SHP77 (cell line): ENCODE data around the gene DOHH.
"Not testable (repeated sequence)": the region's sequence is repeated elsewhere in the genome, so short reads cannot be mapped to it uniquely, and the experiment has no call there.

Source experiments
- DNase-seq, 2 experiments: peaks; one replicate each; lab custom pipeline; 2025; lab: John Stamatoyannopoulos, UW

Gene DOHH

DNA sequence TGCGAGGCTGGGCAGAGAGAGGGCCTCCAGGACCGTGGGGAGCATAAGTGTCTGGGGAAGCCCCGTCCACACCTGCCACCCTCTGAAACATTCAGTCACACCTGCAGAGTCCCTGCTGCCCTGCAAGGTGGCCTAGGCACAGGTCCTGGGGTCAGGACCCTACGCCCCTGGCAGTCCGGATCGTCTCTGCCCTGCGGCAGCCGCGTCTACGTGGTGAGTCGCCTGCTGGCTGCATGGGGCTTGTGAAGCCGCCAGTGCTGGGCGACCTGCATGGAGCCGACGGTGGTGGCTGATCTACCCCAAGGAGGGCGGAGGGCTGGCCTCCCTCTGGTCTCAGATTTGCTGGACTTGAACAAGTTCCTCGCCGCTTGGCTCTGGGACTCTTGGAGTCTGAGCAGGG lies 18.7 kb upstream of the DOHH start:
- DNase-seq = no peak

- no peak for DNase-seq
Observed at GRCh38 chr19:3518659-3519058, 18.2 kb upstream of the DOHH start.

DNA sequence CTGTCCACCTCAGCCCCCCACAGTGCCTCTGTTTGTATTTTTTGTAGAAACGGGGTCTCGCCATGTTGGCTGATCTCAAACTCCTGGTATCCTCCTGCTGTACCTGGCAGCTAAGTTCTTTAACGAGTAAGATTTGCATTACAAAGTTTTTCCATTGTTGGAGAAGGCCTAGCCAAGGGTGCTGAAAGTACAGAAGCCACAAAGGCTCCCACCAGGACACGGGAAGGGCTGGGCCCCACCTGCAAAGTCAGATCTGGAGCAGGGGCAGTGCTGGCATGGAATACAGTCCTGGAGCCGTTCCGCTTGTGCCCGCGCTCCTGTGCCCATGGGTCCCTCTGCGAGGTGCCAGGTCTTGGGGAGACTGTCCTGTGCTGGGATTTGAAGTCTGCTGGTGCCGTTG lies 17.8 kb upstream of the DOHH start:
- no peak for DNase-seq

DNA sequence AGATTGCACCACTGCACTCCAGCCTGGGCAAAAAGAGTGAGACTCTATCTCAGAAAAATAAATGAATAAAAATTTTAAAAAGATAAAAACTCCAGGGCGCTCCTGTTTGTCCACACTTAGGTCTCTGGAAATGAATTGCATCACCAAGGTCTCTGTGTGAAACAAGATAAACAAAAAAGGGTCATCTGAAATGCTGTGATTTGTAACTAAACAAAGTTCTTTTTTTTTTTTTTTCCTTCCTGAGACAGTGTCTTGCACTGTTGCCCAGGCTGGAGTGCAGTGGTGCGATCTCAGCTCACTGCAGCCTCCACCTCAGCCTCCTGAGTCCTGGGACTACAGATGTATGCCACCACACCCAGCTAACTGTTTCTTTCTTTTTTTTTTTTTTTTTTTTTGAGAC lies 17.2 kb upstream of the DOHH start:
- DNase-seq = no peak

DNA sequence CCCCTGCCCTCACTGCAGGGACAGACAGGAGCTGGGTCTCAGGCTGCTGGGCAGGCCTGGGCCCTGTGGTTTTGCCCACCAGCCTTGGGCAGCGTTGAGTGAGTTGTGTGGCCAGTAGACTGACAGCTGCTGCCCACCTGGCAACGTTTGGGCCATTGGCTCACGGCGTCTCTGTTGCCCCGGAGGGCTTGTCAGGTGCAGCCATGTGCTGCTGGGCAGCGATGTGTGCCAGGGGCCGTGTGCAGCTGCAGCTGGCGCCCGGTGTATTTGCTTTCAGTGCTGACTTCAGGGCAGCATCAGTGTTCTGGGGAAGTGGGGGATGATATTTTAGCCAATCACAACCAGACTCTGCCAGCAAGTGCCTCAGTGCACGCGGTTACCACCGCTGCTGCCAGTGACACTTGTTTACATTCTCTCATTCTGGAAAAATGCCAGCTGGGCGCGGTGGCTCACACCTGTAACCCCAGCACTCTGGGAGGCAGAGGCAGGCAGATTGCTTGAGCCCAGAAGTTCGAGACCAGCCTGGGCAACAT lies 16.3 kb upstream of the DOHH start:
- DNase-seq = peak; percentile 96 to 97

DNA sequence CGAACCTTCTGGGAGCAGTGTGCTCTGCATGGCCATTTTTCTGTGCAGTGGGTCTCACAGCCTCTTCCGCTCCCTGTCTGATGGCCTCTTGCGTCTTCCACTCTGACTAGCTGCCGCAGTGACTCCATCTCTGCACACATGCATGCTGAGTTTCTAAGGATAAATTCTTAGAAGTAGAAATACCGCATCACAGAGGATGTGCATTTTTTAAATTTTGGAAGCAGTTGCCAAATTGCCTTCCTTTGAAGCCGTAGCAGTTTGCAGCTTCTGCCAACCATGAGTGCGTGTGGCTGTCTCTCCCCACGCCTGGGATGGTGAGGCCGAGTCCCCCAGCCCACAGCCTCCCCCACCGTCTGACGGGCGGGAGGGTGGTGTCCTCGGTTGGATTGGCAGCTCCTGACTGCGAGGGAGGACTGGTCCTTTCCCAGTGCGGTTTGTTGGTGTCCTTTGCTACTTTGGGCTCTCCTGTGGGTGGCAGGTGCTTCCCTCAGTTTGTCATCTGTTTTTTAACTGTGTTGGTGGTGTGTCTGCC lies 15.5 kb upstream of the DOHH start:
- DNase-seq = no peak

GRCh38 chr19:3514930-3515329 lies 14.5 kb upstream of the DOHH start:
- no peak for DNase-seq

DNA sequence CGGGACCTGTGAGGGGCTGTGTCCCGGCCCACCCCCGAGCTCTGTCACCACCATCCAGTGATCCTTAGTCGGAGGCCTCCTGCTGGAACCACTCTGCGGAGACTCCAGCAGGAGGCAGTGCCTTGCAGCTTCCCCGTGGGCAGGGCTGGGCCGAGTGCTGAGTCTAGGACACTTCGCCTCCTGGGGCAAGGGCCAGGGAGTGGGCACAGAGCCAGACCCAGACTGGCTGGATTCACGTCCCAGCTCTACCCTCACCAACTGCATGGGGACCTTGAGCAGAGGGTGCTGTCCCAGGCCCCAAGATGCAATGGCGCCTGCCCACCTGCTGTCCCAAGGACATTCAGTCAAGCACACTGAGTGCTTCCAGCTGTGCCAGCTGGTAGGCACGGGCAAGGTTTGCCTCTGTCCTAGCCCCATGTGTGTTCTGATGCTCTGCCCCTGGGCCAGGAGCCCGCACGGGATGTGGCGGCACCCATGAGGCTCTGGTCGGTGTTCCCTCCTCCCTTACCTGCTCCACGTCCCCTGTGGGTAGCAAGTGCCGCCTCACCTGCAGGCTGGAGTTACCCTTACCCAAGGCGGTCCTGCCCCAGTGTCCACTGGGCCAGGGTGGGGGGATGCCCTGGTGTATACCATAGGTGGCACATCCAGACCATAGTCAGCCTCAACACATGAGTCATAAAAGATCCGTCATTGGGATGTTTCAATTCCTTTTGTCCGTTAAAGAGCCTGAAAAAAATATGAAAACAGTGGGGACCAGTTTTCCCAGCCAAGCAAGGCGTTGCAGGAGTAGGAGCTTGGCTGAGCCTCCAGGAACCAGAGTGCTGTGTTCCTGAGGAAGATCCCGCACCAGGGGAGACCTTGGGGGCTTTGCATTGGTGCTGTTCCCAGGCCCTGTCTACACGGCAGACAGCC lies 13.0 kb upstream of the DOHH start:
- DNase-seq = no peak

- DNase-seq = no peak
Observed at GRCh38 chr19:3512562-3513228, 12.2 kb upstream of the DOHH start.

- no peak for DNase-seq
Observed at GRCh38 chr19:3511506-3512251, 11.2 kb upstream of the DOHH start.

DNA sequence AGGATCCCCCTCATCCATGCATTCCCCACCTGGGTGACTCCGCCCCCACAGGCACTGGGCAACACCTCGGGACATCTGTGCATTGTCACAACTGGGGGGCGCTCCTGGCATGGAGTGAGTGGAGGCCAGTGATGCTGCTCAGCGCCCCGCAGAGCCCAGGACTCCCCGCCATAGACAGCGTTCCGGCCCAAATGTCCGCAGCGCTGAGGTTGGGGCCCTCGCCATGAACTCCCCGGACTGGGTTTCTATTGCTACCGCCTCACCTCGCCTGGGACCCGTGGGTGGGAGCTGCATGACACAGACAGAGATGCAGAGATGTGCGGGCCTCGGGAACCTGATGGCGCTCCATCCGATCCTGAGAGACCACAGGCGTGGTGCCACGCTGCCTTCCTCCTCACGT lies 10.3 kb upstream of the DOHH start:
- no peak for DNase-seq

GRCh38 chr19:3509566-3509989 lies 9.1 kb upstream of the DOHH start:
- DNase-seq = no peak

DNA sequence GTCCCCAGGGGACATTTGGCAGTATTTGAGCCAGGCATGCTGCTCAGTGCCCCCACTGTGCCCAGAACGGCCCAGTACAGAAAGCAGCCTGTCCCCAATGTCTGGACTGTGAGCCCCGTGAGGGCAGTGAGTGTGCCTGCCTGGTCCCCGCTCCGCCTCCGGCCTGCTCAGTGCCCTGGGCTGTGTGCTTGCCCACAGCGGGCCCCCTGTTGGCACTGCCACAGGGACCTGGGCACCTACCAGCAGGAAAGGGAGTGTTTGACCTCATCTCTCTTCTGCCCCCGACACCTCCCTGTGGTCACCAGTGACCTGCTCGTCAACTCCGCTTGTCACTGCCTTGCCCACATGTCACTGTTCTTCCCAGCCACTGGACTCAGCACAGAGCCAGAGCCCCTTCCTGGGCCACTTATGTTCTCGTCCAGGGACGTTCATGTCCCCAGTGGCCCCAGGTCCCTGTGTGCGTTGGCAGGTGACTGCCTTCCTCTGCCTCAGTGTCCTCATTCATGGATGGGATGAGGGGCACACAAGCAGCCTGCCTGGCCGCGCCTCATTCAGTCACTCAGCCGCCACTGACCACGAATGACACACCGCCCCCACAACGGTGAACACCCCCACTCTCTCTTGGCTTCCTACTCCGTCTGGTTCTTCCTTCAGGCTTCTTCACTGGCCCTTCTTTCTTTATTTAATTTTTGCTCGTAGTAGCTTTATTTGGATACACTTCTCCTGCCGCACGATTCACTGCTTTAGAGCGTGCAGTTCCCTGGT lies 8.5 kb upstream of the DOHH start:
- DNase-seq = no peak

DNA sequence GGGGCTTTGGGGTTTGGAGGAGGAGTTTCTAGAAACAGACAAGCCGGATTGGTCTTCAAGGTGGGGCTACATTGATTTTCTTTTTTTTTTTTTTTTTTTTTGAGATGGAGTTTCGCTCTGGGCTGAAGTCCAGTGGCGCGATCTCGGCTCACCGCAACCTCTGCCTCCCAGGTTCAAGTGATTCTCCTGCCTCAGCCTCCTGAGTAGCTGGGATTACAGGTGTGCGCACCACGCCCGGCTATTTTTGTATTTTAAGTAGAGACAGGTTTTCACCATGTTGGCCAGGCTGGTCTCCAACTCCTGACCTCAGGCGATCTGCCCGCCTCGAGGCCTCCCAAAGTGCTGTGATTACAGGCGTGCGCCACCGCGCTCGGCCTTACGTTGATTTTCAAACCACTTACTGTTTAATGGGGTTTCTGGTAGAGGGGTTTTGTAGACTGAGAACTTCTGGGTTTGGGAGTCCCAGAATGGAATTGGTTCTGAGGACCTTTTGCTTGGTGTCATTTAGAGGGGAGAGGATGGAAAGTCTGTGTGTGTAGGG lies 7.7 kb upstream of the DOHH start:
- DNase-seq = not testable (repeated sequence)

DNA sequence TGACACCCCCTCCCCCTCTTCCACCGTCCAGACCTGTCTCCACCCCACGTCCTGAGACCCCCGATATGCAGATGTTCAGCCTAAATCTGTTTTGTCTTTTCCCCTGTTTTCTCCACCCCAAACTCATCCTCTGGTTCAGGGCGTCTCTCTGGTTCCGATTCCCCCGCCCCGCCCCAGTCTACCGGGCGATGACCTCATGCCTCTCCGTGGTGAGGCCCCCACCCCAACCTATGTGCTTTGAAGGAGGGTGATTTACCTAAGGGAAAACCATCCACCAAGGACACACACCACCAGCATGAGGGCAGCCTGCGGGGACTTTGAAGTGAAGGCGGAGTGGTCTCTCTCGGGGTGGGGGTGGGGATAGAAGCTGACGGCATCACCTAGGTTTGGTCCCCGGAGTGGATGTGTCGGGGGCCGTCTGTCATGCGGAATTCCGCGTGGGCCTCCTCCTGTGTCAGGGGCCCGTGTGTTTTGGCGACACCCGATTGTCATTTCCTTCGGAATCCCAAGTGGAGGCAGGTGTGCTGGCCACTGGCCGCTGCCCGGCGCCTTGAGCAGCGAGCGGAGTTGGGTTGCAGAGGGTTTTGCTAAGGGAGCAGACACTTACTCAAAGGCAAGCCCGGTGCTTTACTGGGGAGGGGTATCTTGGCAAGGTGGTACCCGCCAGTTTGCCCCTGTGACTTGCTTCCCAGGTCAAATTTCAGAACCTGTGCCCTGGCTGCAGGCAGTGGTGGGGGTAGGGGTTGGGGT lies 7.1 kb upstream of the DOHH start:
- DNase-seq = no peak

DNA sequence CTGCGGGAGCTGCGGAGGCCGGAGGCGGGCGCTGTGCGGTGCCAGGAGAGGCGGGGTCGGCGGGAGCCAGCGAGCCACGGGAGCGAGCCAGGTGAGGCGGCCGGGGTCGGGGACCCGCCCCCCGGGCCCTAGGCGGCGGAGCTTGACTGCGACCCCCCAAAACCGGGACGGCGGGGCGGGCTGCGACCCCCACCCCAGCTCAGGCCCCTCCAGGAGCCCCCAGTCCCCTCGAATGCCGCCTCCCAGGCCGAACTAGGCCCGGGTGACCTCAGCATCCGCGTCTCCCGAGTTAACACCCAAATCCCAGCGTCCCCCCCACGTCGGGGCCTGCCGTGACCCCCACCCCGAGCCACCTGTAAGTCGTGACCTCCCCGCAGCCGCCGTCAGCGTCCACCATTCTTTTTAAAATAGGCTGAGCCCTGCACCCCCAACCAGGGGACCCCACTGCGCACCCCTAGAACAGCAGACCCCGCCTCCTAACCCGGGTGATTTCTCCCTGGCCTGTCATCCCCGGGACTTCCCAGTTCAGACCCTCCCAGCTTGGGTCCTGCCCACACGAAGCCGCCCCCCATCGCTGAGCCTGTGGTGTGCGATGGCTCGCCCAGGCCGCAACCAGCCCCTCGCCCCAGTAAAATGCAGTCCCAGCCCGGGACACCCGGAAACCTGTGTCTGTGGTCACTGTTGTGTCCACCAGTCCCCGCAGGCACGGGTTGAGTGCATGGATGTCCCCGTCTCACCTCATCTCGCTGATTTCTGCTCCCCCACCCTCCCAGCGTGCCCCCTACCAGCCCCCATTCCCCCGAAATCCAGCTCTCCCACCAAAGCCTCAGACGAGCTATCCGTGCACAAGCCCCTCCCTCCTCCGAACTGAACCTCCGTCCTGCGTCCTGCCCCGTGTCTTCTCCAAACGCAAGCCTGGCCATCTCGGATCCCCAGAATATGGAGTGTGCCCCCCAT lies 6.2 kb upstream of the DOHH start:
- no peak for DNase-seq

- DNase-seq = peak; percentile 95 to 96
Observed at GRCh38 chr19:3505598-3506383, 5.3 kb upstream of the DOHH start, which contains the start of gene FZR1. Gene FZR1 (plus strand): TSS chr19:3506311. CDS start chr19:3522990, 16,679 bp downstream.

DNA sequence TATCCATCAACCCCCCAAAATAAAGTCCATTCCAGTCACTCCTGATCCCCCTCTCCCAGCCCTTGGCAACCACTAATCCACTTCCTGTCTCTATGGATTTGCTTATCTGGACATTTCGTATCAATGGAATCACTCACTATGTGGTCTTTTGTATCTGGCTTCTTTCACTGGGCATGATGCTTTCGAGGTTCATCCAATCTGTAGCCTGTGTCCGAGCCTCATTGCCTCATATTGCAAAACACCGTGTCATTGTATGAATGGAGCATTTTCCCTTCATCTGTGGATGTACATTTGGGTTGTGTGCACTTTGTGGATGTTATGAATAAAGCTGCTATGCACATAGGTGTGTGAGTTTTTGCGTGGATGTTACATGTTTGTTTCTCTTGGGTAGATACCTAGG lies 4.3 kb upstream of the DOHH start:
- DNase-seq = no peak
